Thoracic aorta (tissue), 2 donors: Measurements from ENCODE around the gene WIPF2. TPM values are rescaled to one million over a fixed set of nuclear protein-coding genes. Genes with fewer than 3 reads are reported as not detected.
"Not testable (repeated sequence)": the region's sequence is repeated elsewhere in the genome, so short reads cannot be mapped to it uniquely, and the experiment has no call there.

Experiments
- ATAC-seq: fragments of 150-250 bp; one replicate; pipeline ENCODE4 v1.8.0; 2017; ENCODE audit warnings: low read depth; ENCODE audit not compliant: insufficient number of reproducible peaks, low FRiP score
- DNase-seq: peaks from one replicate; pipeline ENCODE4 v3.0.0-alpha.2; 2020; ENCODE audit warnings: low spot score
- H3K27ac ChIP-seq, 2 donors: fragments of 200-600 bp; sonication (generic); 1 replicate in 1 of 2; 2 replicates in 1 of 2; pipeline ENCODE4 v1.5.1; 2016; ENCODE audit warnings: mild to moderate bottlenecking in 2 of 2, moderate library complexity in 2 of 2
- H3K27me3 ChIP-seq: fragments of 200-600 bp; sonication (generic); replicated peaks from 2 replicates; pipeline ENCODE4 v1.6.0; 2016; ENCODE audit warnings: mild to moderate bottlenecking; ENCODE audit not compliant: insufficient read depth
- H3K36me3 ChIP-seq: fragments of 200-600 bp; sonication (generic); one replicate; pipeline ENCODE4 v1.5.1; 2016
- H3K4me1 ChIP-seq, 2 donors: fragments of 200-600 bp; sonication (generic); 1 replicate in 1 of 2; 2 replicates in 1 of 2; pipeline versions ENCODE4 v1.5.1 to v1.6.0; 2016; ENCODE audit warnings: low read depth in 2 of 2, mild to moderate bottlenecking in 1 of 2; ENCODE audit not compliant: control insufficient read depth in 1 of 2
- H3K4me3 ChIP-seq: fragments of 200-600 bp; sonication (generic); 2 replicates; pipeline ENCODE4 v1.5.1; 2016; ENCODE audit warnings: mild to moderate bottlenecking
- H3K9me3 ChIP-seq: fragments of 200-600 bp; sonication (generic); 2 replicates; pipeline ENCODE4 v1.5.1; 2016
- CTCF ChIP-seq: fragments of 200-600 bp; sonication (generic); IDR thresholded peaks from one replicate; pipeline ENCODE4 v1.5.1; 2019; ENCODE audit warnings: antibody characterized with exemption
- total RNA-seq, 2 donors: library from RNA; depleted of rRNA; stranded (reverse); fragments of >200 nt; gene quantifications; one replicate each; pipeline versions ENCODE4 v1.1.0 to v1.2.3, GENCODE V29; 2016

Gene WIPF2
- total RNA-seq, 2 donors from 2014 or later = 8.9 to 14.0 TPM

GRCh38 chr17:40194821-40195220 lies 24.3 kb upstream of the WIPF2 start:
- no peak for TF ChIP-seq CTCF
- no peak overlapping the region for H3K27ac ChIP-seq
- no peaks in the 10 kb centered on the region for H3K27me3 ChIP-seq
- peaks cover 0 to 11% of the 10 kb centered on the region in 2 donors for H3K4me1 ChIP-seq
- ATAC-seq = no peak
- no peak for DNase-seq
- H3K36me3 ChIP-seq = no peaks in the 10 kb centered on the region
- H3K4me3 ChIP-seq = no peak overlapping the region
- no peaks in the 10 kb centered on the region for H3K9me3 ChIP-seq

- Histone ChIP-seq H3K27ac (no peak overlapping the region), H3K4me1 (peaks cover 0 to 4% of the 10 kb centered on the region in 2 donors), H3K36me3 (no peaks in the 10 kb centered on the region), H3K4me3 (no peak overlapping the region), H3K9me3 (no peaks in the 10 kb centered on the region), H3K27me3 (no peaks in the 10 kb centered on the region)
- no peak for ATAC-seq
- no peak for TF ChIP-seq CTCF
- DNase-seq = no peak
These were observed 21.6 kb upstream of the WIPF2 start for GRCh38 chr17:40197550-40197949.

GRCh38 chr17:40197965-40198456 lies 21.1 kb upstream of the WIPF2 start:
- not testable (repeated sequence) for H3K27ac ChIP-seq, H3K9me3 ChIP-seq, H3K4me1 ChIP-seq, DNase-seq, H3K36me3 ChIP-seq, H3K4me3 ChIP-seq, ATAC-seq, H3K27me3 ChIP-seq

GRCh38 chr17:40198576-40198975 lies 20.5 kb upstream of the WIPF2 start:
- Histone ChIP-seq H3K4me1 (peaks cover 0 to 4% of the 10 kb centered on the region in 2 donors), H3K36me3 (no peaks in the 10 kb centered on the region), H3K27ac (no peak overlapping the region), H3K4me3 (no peak overlapping the region), H3K9me3 (no peaks in the 10 kb centered on the region), H3K27me3 (no peaks in the 10 kb centered on the region)
- ATAC-seq = no peak
- DNase-seq = no peak
- TF ChIP-seq CTCF = no peak

- DNase-seq (no peak), ATAC-seq (no peak)
- H3K4me1 ChIP-seq = peaks cover 0 to 4% of the 10 kb centered on the region in 2 donors
- no peaks in the 10 kb centered on the region for H3K9me3 ChIP-seq
- no peak for TF ChIP-seq CTCF
- no peaks in the 10 kb centered on the region for H3K36me3 ChIP-seq
- no peaks in the 10 kb centered on the region for H3K27me3 ChIP-seq
- no peak overlapping the region for H3K4me3 ChIP-seq
- no peak overlapping the region for H3K27ac ChIP-seq
These were observed 16.0 kb upstream of the WIPF2 start for GRCh38 chr17:40203131-40203530.

- H3K4me3 ChIP-seq, H3K36me3 ChIP-seq, H3K27ac ChIP-seq, DNase-seq, H3K9me3 ChIP-seq, ATAC-seq, H3K4me1 ChIP-seq, H3K27me3 ChIP-seq: not testable (repeated sequence)
These were observed 12.9 kb upstream of the WIPF2 start for GRCh38 chr17:40206193-40206592.
